Measurements from ENCODE around the gene CDKN2B. TPM values are rescaled to one million over a fixed set of nuclear protein-coding genes. Genes with fewer than 3 reads are reported as not detected.

The CDKN2B gene
- total RNA-seq, 4 donors from 2014 or later, result 37.6 to 83.2 (median 55.0) TPM

- WGBS, 2 donors, result 73 to 77% methylated on average over 2 of the region's 2 CpGs
- no peak for TF ChIP-seq POLR2A (IDR thresholded peaks at IDR 0.05)
- intact Hi-C loops (cut with DNase I; ENCODE audit: low total_unique reads), result no loop called here
- no peak for DNase-seq (ENCODE audit: low spot score in 2 of 2)
- no peak overlapping the region for H3K4me3 ChIP-seq (ENCODE audit: low read depth, poor library complexity, severe bottlenecking)
These were observed 44.1 kb upstream of the CDKN2B start for GRCh38 chr9:22053178-22053577.

DNA sequence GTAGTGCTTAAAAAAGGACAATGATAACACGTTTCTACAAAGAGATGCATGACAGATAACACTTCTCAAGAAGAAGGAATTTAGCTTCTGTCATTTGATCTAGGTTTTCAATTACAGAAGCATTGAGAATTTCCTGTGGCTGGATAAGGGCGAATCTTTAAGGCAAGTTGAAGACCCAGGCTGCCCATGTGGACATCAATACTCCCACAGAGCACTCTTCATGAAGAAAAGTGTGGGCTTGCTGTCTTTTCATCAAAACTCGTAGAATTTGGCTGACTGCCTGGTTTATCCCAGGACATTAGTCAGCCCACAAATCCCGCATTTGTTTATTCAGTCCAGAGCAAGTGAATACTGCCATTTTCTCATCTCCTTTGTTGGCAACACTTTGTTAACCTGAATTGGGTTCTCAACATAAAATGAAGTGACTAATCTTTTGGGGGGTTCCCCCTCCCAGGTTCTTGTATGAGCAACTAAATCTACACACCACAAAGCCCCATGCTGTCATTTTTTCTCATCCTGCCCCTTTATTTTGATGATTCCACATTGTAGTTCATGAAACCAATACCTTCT is 43.4 kb upstream of the CDKN2B start:
- DNase-seq (ENCODE audit: low spot score in 2 of 2), result no peak
- H3K4me3 ChIP-seq (ENCODE audit: low read depth, poor library complexity, severe bottlenecking), result no peak overlapping the region
- TF ChIP-seq, protein P1, sequence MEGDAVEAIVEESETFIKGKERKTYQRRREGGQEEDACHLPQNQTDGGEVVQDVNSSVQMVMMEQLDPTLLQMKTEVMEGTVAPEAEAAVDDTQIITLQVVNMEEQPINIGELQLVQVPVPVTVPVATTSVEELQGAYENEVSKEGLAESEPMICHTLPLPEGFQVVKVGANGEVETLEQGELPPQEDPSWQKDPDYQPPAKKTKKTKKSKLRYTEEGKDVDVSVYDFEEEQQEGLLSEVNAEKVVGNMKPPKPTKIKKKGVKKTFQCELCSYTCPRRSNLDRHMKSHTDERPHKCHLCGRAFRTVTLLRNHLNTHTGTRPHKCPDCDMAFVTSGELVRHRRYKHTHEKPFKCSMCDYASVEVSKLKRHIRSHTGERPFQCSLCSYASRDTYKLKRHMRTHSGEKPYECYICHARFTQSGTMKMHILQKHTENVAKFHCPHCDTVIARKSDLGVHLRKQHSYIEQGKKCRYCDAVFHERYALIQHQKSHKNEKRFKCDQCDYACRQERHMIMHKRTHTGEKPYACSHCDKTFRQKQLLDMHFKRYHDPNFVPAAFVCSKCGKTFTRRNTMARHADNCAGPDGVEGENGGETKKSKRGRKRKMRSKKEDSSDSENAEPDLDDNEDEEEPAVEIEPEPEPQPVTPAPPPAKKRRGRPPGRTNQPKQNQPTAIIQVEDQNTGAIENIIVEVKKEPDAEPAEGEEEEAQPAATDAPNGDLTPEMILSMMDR (IDR thresholded peaks at IDR 0.05), result no peak
- TF ChIP-seq POLR2A (IDR thresholded peaks at IDR 0.05), result no peak
- 45 to 46% methylated on average over 4 of the region's 4 CpGs for WGBS, 2 donors
- intact Hi-C loops (cut with DNase I; ENCODE audit: low total_unique reads), result no loop called here

GRCh38 chr9:22050924-22051323 is 41.8 kb upstream of the CDKN2B start:
- intact Hi-C loops (cut with DNase I; ENCODE audit: low total_unique reads), result no loop called here
- WGBS, 2 donors, result 49 to 65% methylated on average over 4 of the region's 4 CpGs
- TF ChIP-seq POLR2A (IDR thresholded peaks at IDR 0.05), result no peak
- TF ChIP-seq, protein P1 (IDR thresholded peaks at IDR 0.05), result no peak
- no peak overlapping the region for H3K4me3 ChIP-seq (ENCODE audit: low read depth, poor library complexity, severe bottlenecking)
- DNase-seq (ENCODE audit: low spot score in 2 of 2), result no peak

DNA sequence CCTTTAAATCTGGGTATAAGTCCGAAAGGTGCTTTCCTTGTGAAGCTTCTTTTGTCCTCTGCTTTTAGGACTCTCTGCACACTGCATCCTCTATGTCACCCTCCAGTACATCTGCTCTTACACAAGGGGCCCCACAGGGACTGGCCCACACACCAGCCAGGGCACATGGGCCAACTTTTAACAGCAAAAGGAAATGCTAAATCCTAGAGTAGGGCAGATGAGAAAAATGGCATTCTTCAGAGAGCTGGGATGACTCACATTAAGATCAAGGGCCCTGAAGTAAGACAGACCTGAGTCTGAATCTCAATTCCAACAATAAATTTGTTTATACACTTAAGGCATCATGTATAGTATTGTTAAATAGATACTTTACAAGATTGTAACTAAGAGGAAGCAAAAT is 40.3 kb upstream of the CDKN2B start:
- WGBS, 2 donors, result 97 to 100% methylated on average over 1 of the region's 1 CpG
- intact Hi-C loops (cut with DNase I; ENCODE audit: low total_unique reads), result no loop called here
- DNase-seq (ENCODE audit: low spot score in 2 of 2), result no peak
- TF ChIP-seq, protein P1 (IDR thresholded peaks at IDR 0.05), result no peak
- no peak for TF ChIP-seq POLR2A (IDR thresholded peaks at IDR 0.05)
- no peak overlapping the region for H3K4me3 ChIP-seq (ENCODE audit: low read depth, poor library complexity, severe bottlenecking)

GRCh38 chr9:22047596-22047995 is 38.5 kb upstream of the CDKN2B start:
- TF ChIP-seq POLR2A (IDR thresholded peaks at IDR 0.05), result no peak
- TF ChIP-seq, protein P1 (IDR thresholded peaks at IDR 0.05), result no peak
- H3K4me3 ChIP-seq (ENCODE audit: low read depth, poor library complexity, severe bottlenecking), result no peak overlapping the region
- DNase-seq (ENCODE audit: low spot score in 2 of 2), result no peak
- intact Hi-C loops (cut with DNase I; ENCODE audit: low total_unique reads), result no loop called here
- WGBS, 2 donors, result 92 to 94% methylated on average over 2 of the region's 2 CpGs

- H3K4me3 ChIP-seq (ENCODE audit: low read depth, poor library complexity, severe bottlenecking), result no peak overlapping the region
- intact Hi-C loops (cut with DNase I; ENCODE audit: low total_unique reads), result no loop called here
- DNase-seq (ENCODE audit: low spot score in 2 of 2), result no peak
- WGBS, 2 donors, result 84 to 87% methylated on average over 1 of the region's 1 CpG
- TF ChIP-seq, protein P1 (IDR thresholded peaks at IDR 0.05), result no peak
- TF ChIP-seq POLR2A (IDR thresholded peaks at IDR 0.05), result no peak
These were observed 37.3 kb upstream of the CDKN2B start for GRCh38 chr9:22046243-22046885.
